Peyer's patch (tissue), 4 donors: Measurements from ENCODE around the gene PCCB. TPM values are rescaled to one million over a fixed set of nuclear protein-coding genes. Genes with fewer than 3 reads are reported as not detected.
"Not testable (repeated sequence)": the region's sequence is repeated elsewhere in the genome, so short reads cannot be mapped to it uniquely, and the experiment has no call there.

Source experiments
- DNase-seq, 3 donors: peaks; one replicate each; pipeline ENCODE4 v3.0.0-alpha.2; 2017 to 2019
- H3K27ac ChIP-seq, 4 donors: fragments of 200-600 bp; sonication (generic); one replicate each; pipeline ENCODE4 v1.5.1; 2016 to 2019
- H3K27me3 ChIP-seq, 2 donors: fragments of 200-600 bp; sonication (generic); one replicate each; pipeline ENCODE4 v1.5.1; 2019
- H3K36me3 ChIP-seq, 3 donors: fragments of 200-600 bp; sonication (generic); one replicate each; pipeline ENCODE4 v1.5.1; 2016 to 2019
- H3K4me1 ChIP-seq, 4 donors: fragments of 200-600 bp; sonication (generic); one replicate each; pipeline ENCODE4 v1.5.1; 2016 to 2019
- H3K4me3 ChIP-seq, 4 donors: fragments of 200-600 bp; sonication (generic); 1 replicate in 3 of 4; 2 replicates in 1 of 4; pipeline ENCODE4 v1.5.1; 2016 to 2019; ENCODE audit warnings: mild to moderate bottlenecking in 1 of 4
- H3K9me3 ChIP-seq, 4 donors: fragments of 200-600 bp; sonication (generic); one replicate each; pipeline ENCODE4 v1.5.1; 2016 to 2019; ENCODE audit warnings: mild to moderate bottlenecking in 1 of 4
- CTCF ChIP-seq, 6 experiments: fragments of 450-650 bp in 4 of 6; fragments of 200-600 bp in 2 of 6; sonication (generic) in 1 of 6; IDR thresholded peaks; one replicate each; pipeline ENCODE4 v1.5.1; 2017 to 2019; ENCODE audit warnings: antibody characterized with exemption in 6 of 6, mild to moderate bottlenecking in 3 of 6, moderate library complexity in 1 of 6
- POLR2A ChIP-seq, 2 donors: fragments of 450-650 bp; IDR thresholded peaks; one replicate each; pipeline ENCODE4 v1.5.1; 2017; ENCODE audit warnings: antibody characterized with exemption in 2 of 2, mild to moderate bottlenecking in 2 of 2, moderate library complexity in 2 of 2
- total RNA-seq, 4 donors: library from RNA; depleted of rRNA; stranded (reverse); fragments of >200 nt; gene quantifications; one replicate each; pipeline ENCODE4 v1.1.0, GENCODE V29; 2016

PCCB gene
- total RNA-seq, 4 donors from 2014 or later = 15.7 to 45.9 (median 30.3) TPM

- peaks cover 0 to 33% (median 0%) of the 10 kb centered on the region in 3 donors for H3K36me3 ChIP-seq
- H3K4me3 ChIP-seq = no peak overlapping the region
- H3K9me3 ChIP-seq = no peaks in the 10 kb centered on the region
- no peak overlapping the region for H3K27ac ChIP-seq
- no peak for DNase-seq
- TF ChIP-seq CTCF (IDR thresholded peaks at IDR 0.05) (no peak), POLR2A (IDR thresholded peaks at IDR 0.05) (no peak)
- H3K4me1 ChIP-seq = no peaks in the 10 kb centered on the region
- no peaks in the 10 kb centered on the region for H3K27me3 ChIP-seq
Observed at GRCh38 chr3:136334209-136334608, 84.1 kb downstream of the PCCB start.

- not testable (repeated sequence) for H3K4me1 ChIP-seq, DNase-seq, H3K27me3 ChIP-seq, H3K4me3 ChIP-seq, H3K9me3 ChIP-seq, H3K27ac ChIP-seq
- H3K36me3 ChIP-seq = peaks cover 0 to 34% (median 0%) of the 10 kb centered on the region in 3 donors
Observed at GRCh38 chr3:136334726-136335125, 84.6 kb downstream of the PCCB start.

GRCh38 chr3:136336329-136337100 is 86.4 kb downstream of the PCCB start:
- DNase-seq = no peak
- Histone ChIP-seq H3K27me3 (no peaks in the 10 kb centered on the region), H3K36me3 (peaks cover 0 to 51% (median 0%) of the 10 kb centered on the region in 3 donors), H3K9me3 (no peaks in the 10 kb centered on the region), H3K4me3 (no peak overlapping the region), H3K27ac (no peak overlapping the region), H3K4me1 (no peaks in the 10 kb centered on the region)
- TF ChIP-seq POLR2A (IDR thresholded peaks at IDR 0.05) (no peak), CTCF (IDR thresholded peaks at IDR 0.05) (no peak)

GRCh38 chr3:136343446-136343845 is 93.3 kb downstream of the PCCB start:
- Histone ChIP-seq H3K4me3 (no peak overlapping the region), H3K9me3 (no peaks in the 10 kb centered on the region), H3K4me1 (peaks cover 0 to 16% (median 0%) of the 10 kb centered on the region in 4 donors), H3K27me3 (no peaks in the 10 kb centered on the region), H3K36me3 (peaks cover 0 to 40% (median 0%) of the 10 kb centered on the region in 3 donors), H3K27ac (peak overlapping the region in 2 of 4 donors; percentile 27 to 28)
- no peak for DNase-seq
- no peak for TF ChIP-seq POLR2A (IDR thresholded peaks at IDR 0.05)
- TF ChIP-seq CTCF (IDR thresholded peaks at IDR 0.05) = no peak

GRCh38 chr3:136343873-136344555 is 93.9 kb downstream of the PCCB start:
- H3K4me3 ChIP-seq = no peak overlapping the region
- H3K36me3 ChIP-seq = peaks cover 0 to 42% (median 0%) of the 10 kb centered on the region in 3 donors
- TF ChIP-seq CTCF (IDR thresholded peaks at IDR 0.05) (no peak), POLR2A (IDR thresholded peaks at IDR 0.05) (no peak)
- no peaks in the 10 kb centered on the region for H3K9me3 ChIP-seq
- peaks cover 0 to 16% (median 0%) of the 10 kb centered on the region in 4 donors for H3K4me1 ChIP-seq
- DNase-seq = peak; percentile 37 to 84 (median 84)
- no peaks in the 10 kb centered on the region for H3K27me3 ChIP-seq
- H3K27ac ChIP-seq = peak overlapping the region in 2 of 4 donors; percentile 27 to 28

GRCh38 chr3:136346486-136346885 is 96.3 kb downstream of the PCCB start:
- H3K27ac ChIP-seq = no peak overlapping the region

More at GRCh38 chr3:136346486-136346885, 96.3 kb downstream of the PCCB start:
- H3K4me1 ChIP-seq = peaks cover 0 to 16% (median 0%) of the 10 kb centered on the region in 4 donors
- no peaks in the 10 kb centered on the region for H3K27me3 ChIP-seq
- H3K36me3 ChIP-seq = peaks cover 0 to 23% (median 0%) of the 10 kb centered on the region in 3 donors
- no peak overlapping the region for H3K4me3 ChIP-seq
- H3K9me3 ChIP-seq = no peaks in the 10 kb centered on the region
- TF ChIP-seq POLR2A (IDR thresholded peaks at IDR 0.05) = no peak
- no peak for DNase-seq
